ENCODE measurements around the gene RBMS3.

RBMS3 gene

GRCh38 chr3:29255854-29256696 is 24.8 kb upstream of the RBMS3 start:
- Histone ChIP-seq H3K4me3 (ENCODE audit: low read depth, low read length) (no peak overlapping the region), H3K36me3 (ENCODE audit: control insufficient read depth, insufficient read depth, low read length) (no peaks in the 10 kb centered on the region), H3K9me3 (ENCODE audit: control insufficient read depth, insufficient read depth, low read depth, low read length) (no peaks in the 10 kb centered on the region), H3K27ac (ENCODE audit: low read depth, low read length) (no peak overlapping the region), H3K4me1 (ENCODE audit: control insufficient read depth, insufficient read depth, low read length) (no peaks in the 10 kb centered on the region), H3K27me3 (ENCODE audit: control insufficient read depth, insufficient read depth, low read length) (no peaks in the 10 kb centered on the region), H3K9ac (ENCODE audit: low read length) (no peak overlapping the region)

GRCh38 chr3:29258161-29258560 is 22.7 kb upstream of the RBMS3 start:
- Histone ChIP-seq H3K36me3 (ENCODE audit: control insufficient read depth, insufficient read depth, low read length) (no peaks in the 10 kb centered on the region), H3K9me3 (ENCODE audit: control insufficient read depth, insufficient read depth, low read depth, low read length) (no peaks in the 10 kb centered on the region), H3K4me1 (ENCODE audit: control insufficient read depth, insufficient read depth, low read length) (no peaks in the 10 kb centered on the region), H3K27ac (ENCODE audit: low read depth, low read length) (no peak overlapping the region), H3K27me3 (ENCODE audit: control insufficient read depth, insufficient read depth, low read length) (no peaks in the 10 kb centered on the region), H3K9ac (ENCODE audit: low read length) (no peak overlapping the region), H3K4me3 (ENCODE audit: low read depth, low read length) (no peak overlapping the region)

- no peaks in the 10 kb centered on the region for H3K4me1 ChIP-seq (ENCODE audit: control insufficient read depth, insufficient read depth, low read length)
- no peak overlapping the region for H3K4me3 ChIP-seq (ENCODE audit: low read depth, low read length)
- H3K36me3 ChIP-seq (ENCODE audit: control insufficient read depth, insufficient read depth, low read length) = no peaks in the 10 kb centered on the region
- H3K9ac ChIP-seq (ENCODE audit: low read length) = no peak overlapping the region
- no peak overlapping the region for H3K27ac ChIP-seq (ENCODE audit: low read depth, low read length)
- no peaks in the 10 kb centered on the region for H3K27me3 ChIP-seq (ENCODE audit: control insufficient read depth, insufficient read depth, low read length)
- H3K9me3 ChIP-seq (ENCODE audit: control insufficient read depth, insufficient read depth, low read depth, low read length) = no peaks in the 10 kb centered on the region
Measured at GRCh38 chr3:29261119-29261518, 19.8 kb upstream of the RBMS3 start.

GRCh38 chr3:29263476-29263875 is 17.4 kb upstream of the RBMS3 start:
- Histone ChIP-seq H3K27me3 (ENCODE audit: control insufficient read depth, insufficient read depth, low read length) (no peaks in the 10 kb centered on the region), H3K4me3 (ENCODE audit: low read depth, low read length) (no peak overlapping the region), H3K9me3 (ENCODE audit: control insufficient read depth, insufficient read depth, low read depth, low read length) (no peaks in the 10 kb centered on the region), H3K4me1 (ENCODE audit: control insufficient read depth, insufficient read depth, low read length) (no peaks in the 10 kb centered on the region), H3K27ac (ENCODE audit: low read depth, low read length) (no peak overlapping the region), H3K36me3 (ENCODE audit: control insufficient read depth, insufficient read depth, low read length) (no peaks in the 10 kb centered on the region), H3K9ac (ENCODE audit: low read length) (no peak overlapping the region)

- Histone ChIP-seq H3K27me3 (ENCODE audit: control insufficient read depth, insufficient read depth, low read length) (no peaks in the 10 kb centered on the region), H3K27ac (ENCODE audit: low read depth, low read length) (no peak overlapping the region), H3K9ac (ENCODE audit: low read length) (no peak overlapping the region), H3K4me1 (ENCODE audit: control insufficient read depth, insufficient read depth, low read length) (no peaks in the 10 kb centered on the region), H3K4me3 (ENCODE audit: low read depth, low read length) (no peak overlapping the region), H3K9me3 (ENCODE audit: control insufficient read depth, insufficient read depth, low read depth, low read length) (no peaks in the 10 kb centered on the region), H3K36me3 (ENCODE audit: control insufficient read depth, insufficient read depth, low read length) (no peaks in the 10 kb centered on the region)
Measured at GRCh38 chr3:29265509-29266072, 15.3 kb upstream of the RBMS3 start.

- H3K4me1 ChIP-seq (ENCODE audit: control insufficient read depth, insufficient read depth, low read length) = no peaks in the 10 kb centered on the region
- H3K4me3 ChIP-seq (ENCODE audit: low read depth, low read length) = no peak overlapping the region
- no peak overlapping the region for H3K9ac ChIP-seq (ENCODE audit: low read length)
- H3K9me3 ChIP-seq (ENCODE audit: control insufficient read depth, insufficient read depth, low read depth, low read length) = no peaks in the 10 kb centered on the region
- no peaks in the 10 kb centered on the region for H3K36me3 ChIP-seq (ENCODE audit: control insufficient read depth, insufficient read depth, low read length)
- no peaks in the 10 kb centered on the region for H3K27me3 ChIP-seq (ENCODE audit: control insufficient read depth, insufficient read depth, low read length)
- no peak overlapping the region for H3K27ac ChIP-seq (ENCODE audit: low read depth, low read length)
Measured at GRCh38 chr3:29267226-29267625, 13.6 kb upstream of the RBMS3 start.

GRCh38 chr3:29268651-29269050 is 12.2 kb upstream of the RBMS3 start:
- Histone ChIP-seq H3K4me3 (ENCODE audit: low read depth, low read length) (no peak overlapping the region), H3K9ac (ENCODE audit: low read length) (no peak overlapping the region), H3K27me3 (ENCODE audit: control insufficient read depth, insufficient read depth, low read length) (no peaks in the 10 kb centered on the region), H3K27ac (ENCODE audit: low read depth, low read length) (no peak overlapping the region), H3K36me3 (ENCODE audit: control insufficient read depth, insufficient read depth, low read length) (no peaks in the 10 kb centered on the region), H3K4me1 (ENCODE audit: control insufficient read depth, insufficient read depth, low read length) (no peaks in the 10 kb centered on the region), H3K9me3 (ENCODE audit: control insufficient read depth, insufficient read depth, low read depth, low read length) (no peaks in the 10 kb centered on the region)

- no peaks in the 10 kb centered on the region for H3K4me1 ChIP-seq (ENCODE audit: control insufficient read depth, insufficient read depth, low read length)
- H3K4me3 ChIP-seq (ENCODE audit: low read depth, low read length) = no peak overlapping the region
- no peaks in the 10 kb centered on the region for H3K9me3 ChIP-seq (ENCODE audit: control insufficient read depth, insufficient read depth, low read depth, low read length)
- H3K27ac ChIP-seq (ENCODE audit: low read depth, low read length) = no peak overlapping the region
- H3K27me3 ChIP-seq (ENCODE audit: control insufficient read depth, insufficient read depth, low read length) = no peaks in the 10 kb centered on the region
- no peak overlapping the region for H3K9ac ChIP-seq (ENCODE audit: low read length)
- no peaks in the 10 kb centered on the region for H3K36me3 ChIP-seq (ENCODE audit: control insufficient read depth, insufficient read depth, low read length)
Measured at GRCh38 chr3:29270752-29271151, 10.1 kb upstream of the RBMS3 start.

GRCh38 chr3:29271475-29271874 is 9.4 kb upstream of the RBMS3 start:
- H3K4me1 ChIP-seq (ENCODE audit: control insufficient read depth, insufficient read depth, low read length) = no peaks in the 10 kb centered on the region
- no peak overlapping the region for H3K27ac ChIP-seq (ENCODE audit: low read depth, low read length)
- H3K36me3 ChIP-seq (ENCODE audit: control insufficient read depth, insufficient read depth, low read length) = no peaks in the 10 kb centered on the region
- H3K27me3 ChIP-seq (ENCODE audit: control insufficient read depth, insufficient read depth, low read length) = no peaks in the 10 kb centered on the region
- H3K9me3 ChIP-seq (ENCODE audit: control insufficient read depth, insufficient read depth, low read depth, low read length) = no peaks in the 10 kb centered on the region
- no peak overlapping the region for H3K9ac ChIP-seq (ENCODE audit: low read length)
- H3K4me3 ChIP-seq (ENCODE audit: low read depth, low read length) = no peak overlapping the region

GRCh38 chr3:29274667-29275066 is 6.2 kb upstream of the RBMS3 start:
- Histone ChIP-seq H3K27me3 (ENCODE audit: control insufficient read depth, insufficient read depth, low read length) (no peaks in the 10 kb centered on the region), H3K36me3 (ENCODE audit: control insufficient read depth, insufficient read depth, low read length) (no peaks in the 10 kb centered on the region), H3K4me1 (ENCODE audit: control insufficient read depth, insufficient read depth, low read length) (peaks cover 10% of the 10 kb centered on the region)

GRCh38 chr3:29275309-29275708 is 5.6 kb upstream of the RBMS3 start:
- Histone ChIP-seq H3K4me3 (ENCODE audit: low read depth, low read length) (no peak overlapping the region), H3K9ac (ENCODE audit: low read length) (no peak overlapping the region), H3K27me3 (ENCODE audit: control insufficient read depth, insufficient read depth, low read length) (no peaks in the 10 kb centered on the region), H3K36me3 (ENCODE audit: control insufficient read depth, insufficient read depth, low read length) (no peaks in the 10 kb centered on the region), H3K4me1 (ENCODE audit: control insufficient read depth, insufficient read depth, low read length) (peaks cover 11% of the 10 kb centered on the region), H3K9me3 (ENCODE audit: control insufficient read depth, insufficient read depth, low read depth, low read length) (no peaks in the 10 kb centered on the region), H3K27ac (ENCODE audit: low read depth, low read length) (no peak overlapping the region)

More at GRCh38 chr3:29274667-29275066, 6.2 kb upstream of the RBMS3 start:
- Histone ChIP-seq H3K4me3 (ENCODE audit: low read depth, low read length) (no peak overlapping the region), H3K9me3 (ENCODE audit: control insufficient read depth, insufficient read depth, low read depth, low read length) (no peaks in the 10 kb centered on the region), H3K9ac (ENCODE audit: low read length) (no peak overlapping the region), H3K27ac (ENCODE audit: low read depth, low read length) (no peak overlapping the region)
